GM23338 (cell line): ENCODE results near the gene FAM89B.
A peak's percentile ranks its signal among the peaks of the same experiment; 100 is the strongest.

Experiments
- CTCF ChIP-seq, 2 experiments: fragments of 200-600 bp in 1 of 2; sonication (generic) in 1 of 2; conservative IDR thresholded peaks; 2 replicates each; pipeline versions ENCODE4 v1.5.1 to v1.6.1; 2016 to 2017; ENCODE audit warnings: antibody characterized with exemption in 2 of 2, low read depth in 2 of 2, mild to moderate bottlenecking in 2 of 2, moderate library complexity in 1 of 2
- EZH2 ChIP-seq: fragments of 200-600 bp; sonication (generic); IDR thresholded peaks from one replicate; pipeline ENCODE4 v1.8.0; 2017; ENCODE audit warnings: antibody characterized with exemption, mild to moderate bottlenecking, low read depth; ENCODE audit not compliant: unreplicated experiment
- EZH2phosphoT487 ChIP-seq: fragments of 200-600 bp; sonication (generic); IDR thresholded peaks from one replicate; pipeline ENCODE4 v1.8.1; 2018; ENCODE audit warnings: antibody characterized with exemption; ENCODE audit not compliant: unreplicated experiment
- JUNB ChIP-seq: IDR thresholded peaks from one replicate; pipeline ENCODE4 v1.6.1; 2016; ENCODE audit warnings: antibody characterized with exemption; ENCODE audit not compliant: unreplicated experiment
- NANOG ChIP-seq: IDR thresholded peaks from 2 replicates; pipeline ENCODE4 v1.6.1; 2016; ENCODE audit warnings: antibody characterized with exemption, borderline replicate concordance
- POLR2AphosphoS5 ChIP-seq: IDR thresholded peaks from 2 replicates; pipeline ENCODE4 v1.6.1; 2016; ENCODE audit warnings: antibody characterized with exemption, low read depth
- ZNF331 ChIP-seq: fragments of 250-450 bp; sonication (Bioruptor Pico); IDR thresholded peaks from 2 replicates; pipeline ENCODE4 v1.5.0; 2020; ENCODE audit warnings: low read depth, mild to moderate bottlenecking, moderate library complexity
- ZNF462 ChIP-seq: fragments of 250-450 bp; sonication (Bioruptor Pico); IDR thresholded peaks from 2 replicates; pipeline ENCODE4 v1.5.0; 2020; ENCODE audit warnings: mild to moderate bottlenecking, moderate library complexity
- TF ChIP-seq, protein P1 (sequence below): IDR thresholded peaks from one replicate; pipeline ENCODE4 v1.6.1; 2018; ENCODE audit warnings: antibody characterized with exemption; ENCODE audit not compliant: unreplicated experiment

DNA sequence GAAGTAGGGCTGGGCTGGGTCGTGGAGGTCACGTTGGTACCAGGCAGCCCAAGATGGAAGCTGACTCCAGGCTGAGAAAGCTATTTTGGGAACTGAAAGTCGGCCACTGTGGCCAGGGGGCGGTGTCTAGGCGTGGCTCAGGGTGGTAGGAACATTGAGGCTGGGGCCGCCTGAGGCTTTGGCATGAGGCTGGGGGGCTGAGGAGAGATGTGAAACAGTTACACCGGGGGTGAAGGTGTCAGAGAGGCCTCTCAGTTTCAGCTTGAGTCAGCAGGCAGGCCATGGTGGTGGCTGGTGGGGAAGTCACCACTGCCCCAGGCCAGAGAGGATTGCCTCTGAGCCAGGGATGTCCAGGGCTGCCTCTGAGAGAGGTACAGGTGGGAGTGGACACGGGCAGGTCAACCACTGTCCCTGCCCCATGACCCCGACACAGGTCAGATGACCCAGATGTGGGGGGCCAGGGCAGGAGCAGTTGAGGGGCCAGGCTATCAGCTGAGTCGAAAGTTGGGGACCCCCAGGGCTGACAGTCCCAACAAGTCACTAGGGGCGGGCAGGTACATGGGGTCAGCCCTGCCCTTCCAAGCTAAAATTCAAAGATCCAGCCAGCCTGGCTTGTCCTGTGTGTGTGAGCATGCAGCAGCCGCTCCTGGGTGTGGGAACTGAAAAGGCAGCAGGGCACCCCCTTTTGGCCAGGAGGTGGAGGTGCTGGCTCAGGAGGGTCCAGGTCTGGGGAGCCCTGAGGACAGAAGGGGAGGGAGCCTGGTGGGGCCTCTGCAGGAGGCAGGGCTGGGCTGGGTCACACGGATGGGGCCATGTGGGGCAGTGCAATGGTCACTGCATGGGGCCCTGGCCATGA lies 16.1 kb downstream of the FAM89B start:
- TF ChIP-seq CTCF (conservative IDR thresholded peaks at IDR 0.05; ENCODE audit: low read depth in 2 of 2) (peak; percentile 75 to 91), EZH2 (no peak), POLR2AphosphoS5 (no peak), EZH2phosphoT487 (no peak), NANOG (no peak), ZNF331 (CRISPR knock-in tag) (no peak), JUNB (no peak), ZNF462 (no peak)
- TF ChIP-seq, protein P1, sequence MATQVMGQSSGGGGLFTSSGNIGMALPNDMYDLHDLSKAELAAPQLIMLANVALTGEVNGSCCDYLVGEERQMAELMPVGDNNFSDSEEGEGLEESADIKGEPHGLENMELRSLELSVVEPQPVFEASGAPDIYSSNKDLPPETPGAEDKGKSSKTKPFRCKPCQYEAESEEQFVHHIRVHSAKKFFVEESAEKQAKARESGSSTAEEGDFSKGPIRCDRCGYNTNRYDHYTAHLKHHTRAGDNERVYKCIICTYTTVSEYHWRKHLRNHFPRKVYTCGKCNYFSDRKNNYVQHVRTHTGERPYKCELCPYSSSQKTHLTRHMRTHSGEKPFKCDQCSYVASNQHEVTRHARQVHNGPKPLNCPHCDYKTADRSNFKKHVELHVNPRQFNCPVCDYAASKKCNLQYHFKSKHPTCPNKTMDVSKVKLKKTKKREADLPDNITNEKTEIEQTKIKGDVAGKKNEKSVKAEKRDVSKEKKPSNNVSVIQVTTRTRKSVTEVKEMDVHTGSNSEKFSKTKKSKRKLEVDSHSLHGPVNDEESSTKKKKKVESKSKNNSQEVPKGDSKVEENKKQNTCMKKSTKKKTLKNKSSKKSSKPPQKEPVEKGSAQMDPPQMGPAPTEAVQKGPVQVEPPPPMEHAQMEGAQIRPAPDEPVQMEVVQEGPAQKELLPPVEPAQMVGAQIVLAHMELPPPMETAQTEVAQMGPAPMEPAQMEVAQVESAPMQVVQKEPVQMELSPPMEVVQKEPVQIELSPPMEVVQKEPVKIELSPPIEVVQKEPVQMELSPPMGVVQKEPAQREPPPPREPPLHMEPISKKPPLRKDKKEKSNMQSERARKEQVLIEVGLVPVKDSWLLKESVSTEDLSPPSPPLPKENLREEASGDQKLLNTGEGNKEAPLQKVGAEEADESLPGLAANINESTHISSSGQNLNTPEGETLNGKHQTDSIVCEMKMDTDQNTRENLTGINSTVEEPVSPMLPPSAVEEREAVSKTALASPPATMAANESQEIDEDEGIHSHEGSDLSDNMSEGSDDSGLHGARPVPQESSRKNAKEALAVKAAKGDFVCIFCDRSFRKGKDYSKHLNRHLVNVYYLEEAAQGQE, result no peak
